GM21825 (cell line): ENCODE measurements around the gene NUMB.

Source experiments
- ATAC-seq: cut with Tn5 transposase; IDR thresholded peaks from one replicate; pipeline ENCODE4 v1.9.1; 2021; ENCODE audit warnings: mild to moderate bottlenecking, moderate library complexity; ENCODE audit not compliant: unreplicated experiment

The NUMB gene

DNA sequence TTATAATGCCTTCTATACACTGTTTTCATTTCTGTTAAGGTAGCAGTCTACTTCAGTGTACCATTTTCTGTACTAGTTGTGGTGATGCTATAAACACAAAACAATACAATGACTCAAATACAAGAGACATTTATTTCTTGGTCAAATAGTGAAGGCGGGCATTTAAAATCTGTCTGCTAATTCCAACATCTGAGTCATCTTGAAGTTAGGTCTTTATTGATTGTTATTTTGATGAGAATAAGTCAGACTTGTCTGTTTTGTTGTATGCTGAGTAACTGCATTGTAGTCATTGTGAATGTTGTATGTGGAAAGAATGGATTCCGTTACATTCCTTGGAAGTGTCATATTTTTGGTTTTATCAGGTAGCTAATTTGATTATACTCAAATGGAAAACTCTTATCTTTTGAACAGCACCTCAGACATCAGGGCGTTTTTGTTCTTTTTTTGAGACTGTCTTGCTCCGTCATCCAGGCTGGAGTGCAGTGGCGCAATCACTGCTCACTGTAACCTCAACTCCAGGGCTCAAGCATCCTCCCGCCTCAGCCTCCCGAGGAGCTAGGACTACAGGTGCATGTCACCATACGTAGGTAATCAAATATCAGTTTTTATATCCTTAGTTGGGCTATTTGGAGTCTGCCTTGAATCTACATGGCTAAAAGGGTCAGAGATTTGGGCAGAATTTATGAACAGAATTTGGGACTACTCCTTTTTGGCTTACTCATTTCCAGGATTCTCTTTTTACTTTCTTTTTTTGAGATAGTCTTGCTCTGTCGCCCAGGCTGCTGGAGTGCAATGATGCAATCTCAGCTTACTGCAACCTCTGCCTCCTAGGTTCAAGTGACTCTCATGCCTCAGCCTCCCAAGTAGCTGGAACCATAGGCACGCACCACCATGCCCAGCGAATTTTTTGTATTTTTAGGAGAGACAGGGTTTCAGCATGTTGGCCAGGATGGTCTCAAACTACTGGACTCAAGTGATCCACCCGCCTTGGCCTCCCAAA is 164.3 kb downstream of the NUMB start:
- ATAC-seq = no peak

DNA sequence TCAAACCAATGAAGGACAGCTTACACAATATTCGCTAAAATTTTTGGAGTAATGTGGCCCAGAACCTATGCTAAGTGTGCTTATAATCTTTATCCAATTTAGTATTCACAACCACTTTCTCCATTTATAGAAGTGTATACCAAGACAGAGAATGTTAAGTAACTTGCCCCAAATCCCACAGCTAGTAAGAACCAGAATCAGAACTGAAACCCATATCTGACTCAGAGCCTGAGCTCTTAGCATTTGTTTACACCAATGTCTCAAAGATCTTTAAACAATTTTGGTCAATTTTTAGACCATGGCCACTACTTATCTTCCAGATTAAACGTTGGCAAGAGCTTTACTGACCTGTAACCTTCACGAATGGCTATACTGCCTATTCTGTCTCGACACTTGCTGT is 168.1 kb downstream of the NUMB start:
- no peak for ATAC-seq

DNA sequence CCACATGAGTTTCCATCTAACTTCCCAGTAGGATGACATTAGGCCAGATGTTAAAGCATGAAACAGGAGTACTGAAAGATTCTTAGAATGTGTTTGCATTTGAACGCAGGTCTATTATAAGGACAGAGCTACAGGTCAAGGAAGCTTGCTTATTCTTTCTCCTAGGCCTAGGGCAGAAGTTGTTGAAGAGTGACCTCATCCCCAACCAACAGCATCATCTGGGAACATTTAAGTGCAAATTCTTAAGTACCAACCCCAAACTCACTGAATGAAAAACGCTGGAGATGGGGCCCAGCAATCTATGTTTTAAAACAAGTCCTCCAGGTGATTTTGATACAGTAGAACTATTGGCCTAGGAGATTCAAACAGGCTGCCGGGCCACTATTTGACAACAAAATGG is 168.6 kb downstream of the NUMB start:
- no peak for ATAC-seq

DNA sequence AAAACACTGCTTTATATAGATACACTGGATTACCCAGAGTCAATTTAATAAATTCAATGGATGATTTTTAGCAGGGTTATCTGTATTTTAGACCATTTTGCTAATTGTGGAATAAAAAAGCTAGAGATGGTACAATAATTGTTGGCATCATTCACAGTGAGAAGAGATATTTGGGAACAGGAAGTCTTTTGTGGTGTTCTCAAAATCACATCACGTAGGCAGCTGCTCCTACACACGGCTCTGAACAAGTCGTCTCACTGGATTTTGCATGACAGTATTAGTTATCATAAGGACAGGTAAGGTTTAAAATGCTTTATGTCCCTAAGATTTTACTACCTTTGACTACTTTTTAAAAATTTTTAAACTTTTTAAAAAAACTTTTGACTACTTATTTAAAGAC is 169.0 kb downstream of the NUMB start:
- ATAC-seq = no peak

DNA sequence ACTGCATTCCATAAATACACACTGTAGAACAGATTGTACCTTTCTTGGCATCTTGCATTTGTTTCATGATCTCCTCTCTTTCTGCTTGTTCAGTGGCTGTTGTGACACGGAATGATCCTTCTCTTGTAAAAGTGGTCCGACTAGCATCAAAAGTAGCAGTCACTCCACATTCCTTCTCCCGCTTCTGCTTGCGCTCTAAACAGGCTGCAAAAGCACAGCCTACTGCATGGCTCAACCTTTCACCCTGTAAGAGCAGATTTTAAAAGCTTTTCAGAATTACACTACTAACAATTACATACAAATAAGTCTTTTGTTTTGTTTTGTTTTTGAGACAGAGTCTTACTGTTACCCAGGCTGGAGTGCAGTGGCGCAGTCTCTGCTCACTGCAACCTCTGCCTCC is 171.3 kb downstream of the NUMB start:
- ATAC-seq = no peak

DNA sequence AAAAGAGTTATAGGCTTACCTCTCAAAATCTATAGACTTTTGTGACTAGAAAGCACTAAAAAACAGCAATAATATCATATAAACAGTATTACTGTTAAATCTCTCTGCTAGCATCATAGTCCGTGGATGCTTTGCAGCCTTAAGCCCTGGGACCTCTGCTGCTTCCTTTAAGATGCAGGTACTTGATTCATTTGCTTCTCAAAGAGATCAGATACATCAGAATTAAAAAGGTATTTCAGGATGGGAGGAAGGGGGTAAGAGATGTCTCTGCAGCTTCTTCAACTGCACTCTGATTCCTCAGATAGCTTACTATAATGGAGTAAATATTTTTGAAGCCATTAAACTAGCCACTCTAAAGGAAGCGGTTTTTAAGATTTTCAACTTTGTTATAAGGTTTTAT is 171.7 kb downstream of the NUMB start:
- ATAC-seq = no peak

DNA sequence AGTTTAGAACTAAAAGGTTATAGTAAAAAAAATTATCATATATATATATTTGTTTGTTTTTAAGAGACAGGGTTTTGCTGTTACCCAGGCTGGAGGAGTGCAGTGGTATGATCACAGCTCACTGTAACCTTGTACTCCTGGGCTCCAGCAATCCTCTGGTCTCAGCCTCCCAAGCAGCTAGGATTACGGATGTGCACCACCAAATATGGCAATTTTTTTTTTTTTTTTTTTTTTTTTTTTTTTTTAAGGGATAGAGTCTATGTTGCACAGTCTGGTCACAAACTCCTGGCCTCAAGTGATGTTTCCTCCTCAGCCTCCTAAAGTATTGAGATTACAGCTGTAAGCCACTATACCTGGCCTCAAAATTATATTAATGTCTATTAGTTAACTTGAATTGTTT is 172.4 kb downstream of the NUMB start:
- no peak for ATAC-seq

DNA sequence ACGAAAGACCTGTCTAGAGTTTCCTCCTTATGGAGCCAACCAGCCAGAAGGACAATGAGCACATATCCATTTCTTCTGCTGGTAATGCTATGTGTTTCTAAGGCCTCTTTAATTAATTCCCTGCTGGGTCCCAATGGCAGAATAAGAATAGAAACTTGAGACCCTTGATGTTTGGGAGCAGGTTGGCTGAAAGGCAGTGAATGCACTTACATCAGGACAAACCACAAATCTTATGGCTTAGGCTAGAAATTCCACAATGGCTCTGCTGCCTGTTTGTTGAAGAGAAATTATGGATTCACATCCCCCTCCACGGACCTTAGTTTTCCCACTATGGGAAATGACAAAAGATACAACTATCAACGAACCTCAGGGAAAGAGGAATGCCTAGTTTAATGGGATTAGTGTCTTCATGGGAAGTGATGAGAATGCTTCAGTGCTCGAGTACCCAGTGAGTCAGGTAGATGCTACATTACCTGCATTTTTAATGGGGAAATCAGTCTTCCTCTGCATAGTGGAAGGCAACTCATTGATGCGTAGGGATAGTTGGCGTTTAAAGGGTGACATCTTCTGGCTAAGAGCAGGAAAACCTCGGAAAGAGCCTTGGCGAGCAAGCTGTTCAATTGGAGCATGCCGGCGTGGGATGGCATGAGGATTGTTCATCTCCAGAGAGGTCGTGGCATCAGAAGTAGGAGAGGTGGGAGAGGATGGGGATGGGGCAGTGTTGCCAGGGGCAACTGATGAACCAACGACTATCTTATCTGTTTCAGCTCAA is 174.6 kb downstream of the NUMB start:
- ATAC-seq = no peak

DNA sequence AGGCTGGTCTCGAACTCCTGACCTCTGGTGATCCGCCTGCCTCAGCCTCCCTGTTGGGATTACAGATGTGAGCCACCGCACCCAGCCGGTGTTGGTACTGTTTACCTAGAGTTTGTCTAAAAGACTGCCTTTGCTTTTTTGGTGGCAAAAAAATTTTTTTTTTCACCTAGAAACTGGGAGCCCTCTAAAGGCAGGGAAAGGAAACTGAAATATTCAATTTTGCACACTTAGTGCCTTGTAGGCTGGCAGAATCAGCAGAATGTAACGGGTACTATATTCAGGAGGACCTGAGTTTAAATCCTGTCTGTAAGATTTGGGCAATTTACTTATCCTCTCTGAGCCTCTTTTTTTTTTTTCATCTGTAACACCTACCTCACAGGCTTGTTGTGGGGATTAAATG is 177.4 kb downstream of the NUMB start:
- no peak for ATAC-seq

DNA sequence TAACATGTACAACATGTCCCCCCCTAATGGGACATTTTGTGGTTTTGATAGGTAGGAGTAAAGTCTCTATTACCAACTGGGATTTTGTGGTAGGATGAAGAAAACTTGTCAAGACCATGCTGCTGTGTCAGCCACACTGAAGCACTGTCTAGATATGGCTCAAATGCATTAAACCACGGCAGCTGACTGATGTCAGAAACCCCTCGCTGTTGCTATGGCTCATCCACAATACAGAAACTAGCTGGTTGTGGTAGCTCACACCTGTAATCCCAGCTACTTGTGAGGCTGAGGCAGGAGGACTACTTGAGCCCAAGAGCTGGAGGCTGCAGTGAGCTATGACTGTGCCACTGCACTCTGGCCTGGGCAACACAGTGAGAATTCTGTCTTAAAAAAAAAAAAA is 181.0 kb downstream of the NUMB start:
- ATAC-seq = no peak

DNA sequence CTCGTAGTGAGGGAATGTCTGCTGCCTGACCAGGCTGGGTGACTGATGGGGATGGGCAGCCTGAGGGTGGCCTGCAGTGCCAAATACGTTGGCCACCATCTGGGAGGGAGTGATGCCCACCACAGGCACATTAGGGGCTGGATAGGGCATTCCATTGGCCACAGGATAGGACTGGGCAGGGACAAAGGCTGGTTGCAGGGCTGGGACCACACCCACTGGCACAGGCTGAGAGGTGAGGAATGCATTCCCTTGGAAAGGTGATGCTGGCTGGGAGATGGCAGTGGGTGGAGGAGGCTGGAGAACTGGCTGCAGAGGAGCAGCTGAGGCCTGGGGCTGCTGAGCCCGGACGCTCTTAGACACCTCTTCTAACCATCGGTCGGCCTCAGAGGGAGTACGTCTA is 181.5 kb downstream of the NUMB start:
- ATAC-seq = no peak

DNA sequence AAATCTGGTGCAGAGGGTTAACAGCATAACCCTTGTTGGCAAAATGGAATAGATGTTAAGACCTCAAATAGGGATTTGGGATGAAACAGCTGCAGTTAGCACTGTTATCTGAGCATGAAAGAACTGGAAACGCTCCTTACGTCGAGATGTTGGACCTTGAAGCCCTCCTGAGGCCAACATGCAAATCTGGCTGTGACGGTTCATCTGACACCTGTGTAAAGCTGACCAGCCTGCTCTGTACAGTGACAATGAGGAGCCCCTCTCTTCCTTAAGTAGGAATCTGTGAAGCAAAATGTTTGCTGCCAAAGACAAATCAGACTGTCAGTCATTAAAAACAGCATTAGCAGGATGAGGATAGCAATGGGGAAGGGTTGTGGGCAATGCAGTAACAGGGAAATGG is 184.5 kb downstream of the NUMB start:
- no peak for ATAC-seq

DNA sequence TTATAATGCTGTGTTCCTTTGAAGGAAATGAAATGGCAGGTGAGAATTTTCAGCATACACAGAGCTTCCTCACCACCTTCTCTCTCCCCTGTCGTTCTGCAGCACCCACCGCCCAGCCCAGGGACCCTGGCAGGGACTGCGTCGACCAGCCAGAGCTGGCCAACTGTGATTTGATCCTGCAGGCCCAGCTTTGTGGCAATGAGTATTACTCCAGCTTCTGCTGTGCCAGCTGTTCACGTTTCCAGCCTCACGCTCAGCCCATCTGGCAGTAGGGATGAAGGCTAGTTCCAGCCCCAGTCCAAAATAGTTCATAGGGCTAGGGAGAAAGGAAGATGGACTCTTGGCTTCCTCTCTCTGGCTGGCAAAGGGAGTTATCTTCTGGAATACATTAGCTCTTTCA is 186.0 kb downstream of the NUMB start:
- no peak for ATAC-seq

DNA sequence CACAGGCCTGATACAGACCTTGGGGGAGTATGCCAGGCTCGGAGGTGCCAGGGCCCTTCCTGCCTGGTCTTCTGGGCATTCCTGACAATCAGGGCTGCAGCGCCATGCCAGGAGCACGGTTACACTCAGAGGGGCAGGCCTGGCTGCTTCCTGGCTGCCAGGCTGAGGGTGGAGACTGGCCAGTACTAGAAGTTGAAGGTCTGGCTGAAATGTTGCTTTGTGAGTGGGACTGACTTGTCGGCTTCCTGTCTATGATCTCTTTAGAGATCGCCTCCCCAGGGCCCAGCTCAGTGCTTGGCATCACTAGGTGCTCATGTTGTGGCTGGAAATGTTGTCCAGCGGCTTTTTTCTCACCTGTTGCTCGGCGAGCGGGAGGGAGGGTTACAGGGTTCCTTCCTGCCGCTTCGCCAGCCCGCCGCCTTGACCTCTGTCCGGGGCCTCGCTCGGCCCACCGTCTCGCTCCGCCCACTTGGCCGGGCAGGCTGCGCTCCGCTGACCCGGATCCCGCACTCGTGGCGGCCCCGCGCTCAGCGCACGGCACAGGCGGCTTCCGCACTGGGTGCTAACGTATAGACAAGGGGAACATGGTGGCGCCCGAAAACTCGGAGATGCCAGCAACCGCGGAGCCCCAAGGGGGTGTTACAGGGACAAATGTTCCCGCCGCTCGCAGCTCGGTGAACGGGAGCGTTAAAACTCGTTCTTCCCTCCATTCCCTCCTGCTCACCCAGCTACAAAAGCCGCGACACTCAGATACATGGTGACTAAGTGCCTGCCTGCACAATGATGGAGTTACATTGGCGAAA is 188.4 kb downstream of the NUMB start:
- peak; percentile 74 for ATAC-seq

DNA sequence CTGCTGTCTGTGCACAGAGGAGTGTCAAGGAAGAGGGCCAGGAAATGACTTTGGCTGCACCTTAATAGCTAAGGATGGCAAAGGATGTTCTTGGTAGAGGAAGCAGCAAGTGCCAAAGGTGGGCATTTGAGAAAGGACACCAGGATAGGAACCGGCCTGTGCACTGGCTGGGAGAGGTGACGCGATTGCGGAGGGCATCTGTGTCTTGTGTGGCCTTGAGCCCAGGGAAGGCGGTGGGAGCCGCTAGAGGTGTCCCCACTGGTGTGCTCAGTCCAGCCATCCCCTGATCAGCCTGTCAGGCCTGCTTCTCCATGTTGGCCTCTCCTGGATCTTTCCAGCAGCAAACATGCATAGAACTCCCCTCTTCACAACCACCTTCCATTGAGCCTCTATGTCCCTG is 190.9 kb downstream of the NUMB start:
- no peak for ATAC-seq

DNA sequence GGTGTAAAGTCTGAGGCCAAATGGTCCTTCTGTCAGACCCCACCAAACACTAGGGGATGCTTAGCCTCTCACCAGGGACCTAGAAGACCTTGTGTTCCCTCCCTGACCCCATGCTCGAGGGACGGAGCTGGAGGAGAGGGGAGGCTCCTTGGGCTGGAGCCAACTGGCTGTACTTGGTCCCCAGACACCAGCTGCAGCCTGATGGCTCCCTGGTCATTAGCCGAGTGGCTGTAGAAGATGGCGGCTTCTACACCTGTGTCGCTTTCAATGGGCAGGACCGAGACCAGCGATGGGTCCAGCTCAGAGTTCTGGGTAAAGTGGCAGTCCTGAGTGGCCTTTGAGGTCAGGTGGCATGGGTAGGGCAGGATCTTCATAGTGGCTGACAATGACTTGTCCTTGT is 192.0 kb downstream of the NUMB start:
- ATAC-seq = no peak

DNA sequence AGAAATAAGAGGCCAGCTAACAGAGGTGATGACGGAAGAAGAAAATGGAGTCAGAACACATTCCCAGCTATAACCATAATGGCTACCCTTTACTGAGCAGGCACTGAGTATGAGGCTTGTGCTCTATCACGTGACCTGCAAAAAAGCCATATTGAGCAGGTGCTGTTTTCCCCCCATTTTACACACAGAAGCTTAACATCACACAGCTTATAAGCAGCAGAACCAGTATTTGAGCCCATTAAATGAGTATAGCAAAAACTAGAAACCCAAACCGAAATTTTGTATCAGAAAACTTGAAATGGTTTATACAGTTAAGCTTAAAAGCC is 192.7 kb downstream of the NUMB start:
- ATAC-seq = no peak

DNA sequence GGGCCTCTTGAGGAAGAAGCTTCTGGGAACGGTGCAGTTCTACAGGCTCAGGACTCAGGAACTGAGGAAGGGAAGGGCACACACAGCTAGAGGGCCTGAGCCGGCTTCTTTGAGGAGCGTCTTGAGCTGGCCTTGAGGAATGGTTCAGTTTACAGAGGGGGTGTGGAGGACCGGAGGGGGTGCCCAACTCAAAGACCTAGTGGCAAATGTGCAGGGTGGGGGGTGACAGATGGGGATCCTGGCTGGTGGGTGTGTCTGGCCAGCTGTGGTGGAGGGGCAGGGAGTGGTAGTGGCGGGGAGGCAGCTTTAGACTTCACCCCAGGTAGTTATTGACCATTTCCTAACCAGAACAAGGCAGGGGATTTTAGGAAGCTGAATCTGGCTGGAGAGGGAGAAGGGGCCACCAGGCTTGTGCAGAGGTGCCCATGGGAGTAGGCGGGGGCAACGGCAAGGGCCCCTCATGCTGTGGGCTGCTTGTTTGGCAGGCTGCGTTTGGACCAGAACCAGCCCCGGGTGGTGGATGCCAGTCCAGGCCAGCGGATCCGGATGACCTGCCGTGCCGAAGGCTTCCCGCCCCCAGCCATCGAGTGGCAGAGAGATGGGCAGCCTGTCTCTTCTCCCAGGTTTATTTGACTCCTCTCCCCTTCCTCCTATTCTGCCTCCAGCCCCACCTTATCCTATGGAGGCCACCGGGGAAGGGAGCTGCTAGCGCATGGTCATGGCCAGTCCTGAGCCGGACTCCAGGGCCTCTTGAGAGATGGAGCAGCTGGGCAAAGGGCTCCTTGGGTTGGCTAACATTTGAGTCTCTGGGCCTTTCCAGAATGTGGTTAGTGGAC is 193.2 kb downstream of the NUMB start:
- no peak for ATAC-seq

DNA sequence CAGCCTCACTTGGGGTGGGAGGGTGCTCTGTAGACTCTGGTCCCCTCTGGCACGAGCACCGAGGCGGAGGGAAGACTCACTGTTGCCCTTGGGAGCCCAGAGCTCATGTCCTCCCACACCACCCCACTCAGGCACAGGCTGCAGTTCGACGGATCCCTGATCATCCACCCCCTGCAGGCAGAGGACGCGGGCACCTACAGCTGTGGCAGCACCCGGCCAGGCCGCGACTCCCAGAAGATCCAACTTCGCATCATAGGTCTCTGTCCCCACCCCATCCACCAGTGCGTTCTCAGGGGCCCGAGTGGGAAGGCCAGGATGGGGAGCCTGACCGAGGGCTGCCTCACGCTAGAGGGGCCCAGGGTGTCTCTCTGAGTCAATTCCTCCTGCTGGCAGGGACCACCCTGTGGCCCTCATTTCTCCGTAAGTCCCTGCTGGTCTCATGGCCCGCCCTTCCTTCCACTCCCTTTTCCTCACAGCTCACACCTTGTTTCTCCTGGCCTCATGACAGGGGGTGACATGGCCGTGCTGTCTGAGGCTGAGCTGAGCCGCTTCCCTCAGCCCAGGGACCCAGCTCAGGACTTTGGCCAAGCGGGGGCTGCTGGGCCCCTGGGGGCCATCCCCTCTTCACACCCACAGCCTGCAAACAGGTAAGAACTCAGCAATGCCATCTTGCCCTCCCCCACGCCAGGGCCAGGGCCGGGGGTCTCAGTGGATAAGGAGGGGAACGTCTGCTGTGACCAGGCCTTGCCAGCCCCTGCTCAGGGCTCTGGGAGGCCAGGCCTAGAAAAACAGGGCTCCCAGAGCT is 194.1 kb downstream of the NUMB start:
- no peak for ATAC-seq

DNA sequence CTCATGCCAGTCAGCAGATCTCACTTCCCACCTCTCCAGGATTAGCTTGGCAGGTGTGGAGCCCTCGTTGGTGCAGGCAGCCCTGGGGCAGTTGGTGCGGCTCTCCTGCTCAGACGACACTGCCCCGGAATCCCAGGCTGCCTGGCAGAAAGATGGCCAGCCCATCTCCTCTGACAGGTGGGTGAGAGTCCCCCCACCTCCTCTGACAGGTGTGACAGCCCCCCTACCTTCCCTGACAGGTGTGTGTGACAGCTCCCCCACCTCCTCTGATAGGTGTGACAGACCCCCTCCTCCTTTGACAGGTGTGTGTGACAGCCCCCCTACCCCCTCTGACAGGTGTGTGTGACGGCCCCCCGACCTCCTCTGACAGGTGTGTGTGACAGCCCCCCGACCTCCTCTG is 194.7 kb downstream of the NUMB start:
- ATAC-seq = no peak
